H1 (cell line): ENCODE measurements around the gene HOXC13. TPM values are rescaled to one million over a fixed set of nuclear protein-coding genes. Genes with fewer than 3 reads are reported as not detected.

Source experiments
- CTCF ChIA-PET: fragments of 300-600 bp; sonication (Branson Sonifier 250); formaldehyde crosslinking; loops from one replicate; lab custom pipeline; 2021; ENCODE audit not compliant: partially characterized antibody; lab: Charles Lee
- POLR2A ChIA-PET: fragments of 300-600 bp; sonication (Branson Sonifier 250); formaldehyde crosslinking; loops from one replicate; lab custom pipeline; 2021; ENCODE audit warnings: inconsistent platforms; ENCODE audit not compliant: partially characterized antibody; lab: Charles Lee
- DNase-seq, 2 experiments: peaks; one replicate each; pipeline versions ENCODE4 v3.0.0 to v3.0.0-alpha.2; 2010 to 2022; ENCODE audit warnings: low spot score in 2 of 2, low read depth in 1 of 2, mixed read lengths in 1 of 2
- FAIRE-seq: peaks from 2 replicates; lab custom pipeline; 2011; peaks lifted over from hg19 to GRCh38; lab: Jason Lieb, UNC
- H2AFZ ChIP-seq: 2 replicates; pipeline ENCODE4 v1.8.1; 2012; ENCODE audit warnings: low read length, inconsistent platforms
- H2AK5ac ChIP-seq: 2 replicates; pipeline ENCODE4 v1.6.1; 2013; ENCODE audit warnings: low read depth, low read length
- H2BK120ac ChIP-seq: replicated peaks from 2 replicates; pipeline ENCODE3; 2013; ENCODE audit warnings: low read depth, low read length, inconsistent platforms
- H2BK12ac ChIP-seq: 2 replicates; pipeline ENCODE4 v1.6.1; 2013; ENCODE audit warnings: low read depth, low read length
- H2BK15ac ChIP-seq: 2 replicates; pipeline ENCODE4 v1.6.1; 2013; ENCODE audit warnings: low read length
- H2BK20ac ChIP-seq: 2 replicates; pipeline ENCODE4 v1.6.1; 2013; ENCODE audit warnings: low read length
- H2BK5ac ChIP-seq: 2 replicates; pipeline ENCODE4 v1.6.1; 2013; ENCODE audit warnings: low read depth, low read length
- H3K14ac ChIP-seq: 2 replicates; pipeline ENCODE4 v1.6.1; 2013; ENCODE audit warnings: inconsistent platforms; ENCODE audit not compliant: insufficient read length
- H3K18ac ChIP-seq: 2 replicates; pipeline ENCODE4 v1.6.1; 2013; ENCODE audit warnings: low read length; ENCODE audit errors: extremely low read depth
- H3K23ac ChIP-seq: 2 replicates; pipeline ENCODE4 v1.6.1; 2013; ENCODE audit warnings: inconsistent platforms; ENCODE audit not compliant: insufficient read length
- H3K23me2 ChIP-seq: 2 replicates; pipeline ENCODE4 v1.6.1; 2013; ENCODE audit warnings: low read depth, low read length
- H3K27ac ChIP-seq: 2 replicates; pipeline ENCODE4 v1.6.1; 2011; ENCODE audit warnings: low read depth, low read length, inconsistent platforms
- H3K27me3 ChIP-seq, 4 experiments: replicated peaks in 1 of 4; 1 replicate in 1 of 4; 2 replicates in 3 of 4; pipeline versions ENCODE4 v1.6.1 to v1.8.1; 2011 to 2013; ENCODE audit warnings: low read length in 3 of 4, mild to moderate bottlenecking in 3 of 4, inconsistent platforms in 2 of 4, mixed read lengths in 2 of 4, moderate library complexity in 1 of 4; ENCODE audit not compliant: control insufficient read depth in 3 of 4, insufficient read depth in 3 of 4; ENCODE audit errors: extremely low read depth in 1 of 4
- H3K36me3 ChIP-seq, 4 experiments: 2 replicates each; pipeline versions ENCODE4 v1.6.1 to v1.8.1; 2011 to 2013; ENCODE audit warnings: mild to moderate bottlenecking in 4 of 4, low read length in 3 of 4, moderate library complexity in 2 of 4, control low read depth in 1 of 4, inconsistent platforms in 1 of 4; ENCODE audit not compliant: insufficient read depth in 4 of 4, control insufficient read depth in 2 of 4
- H3K4ac ChIP-seq: replicated peaks from 2 replicates; pipeline ENCODE3; 2013; ENCODE audit warnings: low read length, low read depth, mixed read lengths, inconsistent platforms; ENCODE audit not compliant: insufficient read length
- H3K4me1 ChIP-seq, 4 experiments: replicated peaks in 1 of 4; 1 replicate in 1 of 4; 2 replicates in 3 of 4; pipeline versions ENCODE4 v1.6.1 to v1.8.1; 2011 to 2013; ENCODE audit warnings: low read length in 3 of 4, inconsistent platforms in 2 of 4, mixed read lengths in 1 of 4; ENCODE audit not compliant: insufficient read depth in 4 of 4, control insufficient read depth in 3 of 4
- H3K4me2 ChIP-seq, 2 experiments: 2 replicates each; pipeline versions ENCODE4 v1.6.1 to v1.8.1; 2011 to 2013; ENCODE audit warnings: low read depth in 2 of 2, low read length in 2 of 2, control low read depth in 1 of 2, inconsistent platforms in 1 of 2, mild to moderate bottlenecking in 1 of 2; ENCODE audit not compliant: insufficient read depth in 1 of 2
- H3K4me3 ChIP-seq, 4 experiments: fragments of 200-600, 300-600 bp in 1 of 4; sonication (generic), shearing (Covaris generic), sonication (Bioruptor Twin) in 1 of 4; 2 replicates each; pipeline versions ENCODE4 v1.5.1 to v1.8.1; 2011 to 2016; ENCODE audit warnings: low read length in 4 of 4, low read depth in 3 of 4, control low read depth in 2 of 4, inconsistent platforms in 2 of 4, mild to moderate bottlenecking in 2 of 4, mixed read lengths in 1 of 4, moderate library complexity in 1 of 4; ENCODE audit not compliant: insufficient read depth in 2 of 4; ENCODE audit errors: extremely low read depth in 1 of 4
- H3K56ac ChIP-seq: replicated peaks from 2 replicates; pipeline ENCODE3; 2013; ENCODE audit warnings: low read depth, mild to moderate bottlenecking, mixed read lengths, low read length, inconsistent platforms; ENCODE audit not compliant: insufficient read length
- H3K79me1 ChIP-seq: 2 replicates; pipeline ENCODE4 v1.6.1; 2013; ENCODE audit warnings: low read depth, low read length, control low read depth
- H3K79me2 ChIP-seq, 2 experiments: 2 replicates each; pipeline versions ENCODE4 v1.6.1 to v1.8.1; 2012 to 2013; ENCODE audit warnings: low read length in 2 of 2, mild to moderate bottlenecking in 2 of 2, inconsistent platforms in 1 of 2; ENCODE audit not compliant: insufficient read depth in 2 of 2, control insufficient read depth in 1 of 2
- H3K9ac ChIP-seq, 4 experiments: replicated peaks in 1 of 4; 1 replicate in 1 of 4; 2 replicates in 3 of 4; pipeline versions ENCODE4 v1.6.1 to v1.8.1; 2011 to 2013; ENCODE audit warnings: low read depth in 3 of 4, low read length in 3 of 4, control low read depth in 2 of 4, mild to moderate bottlenecking in 2 of 4, moderate library complexity in 2 of 4, inconsistent platforms in 1 of 4; ENCODE audit errors: extremely low read depth in 1 of 4
- H3K9me3 ChIP-seq, 2 experiments: 2 replicates each; pipeline versions ENCODE4 v1.6.1 to v1.8.1; 2012 to 2013; ENCODE audit warnings: mild to moderate bottlenecking in 2 of 2, moderate library complexity in 2 of 2, control low read depth in 1 of 2, inconsistent platforms in 1 of 2, low read depth in 1 of 2, low read length in 1 of 2, mixed read lengths in 1 of 2; ENCODE audit not compliant: insufficient read depth in 2 of 2
- H4K20me1 ChIP-seq, 2 experiments: replicated peaks in 1 of 2; 2 replicates each; pipeline versions ENCODE3 to v1.8.1; 2011 to 2013; ENCODE audit warnings: inconsistent platforms in 2 of 2, low read length in 2 of 2, mild to moderate bottlenecking in 1 of 2; ENCODE audit not compliant: insufficient read depth in 2 of 2, control insufficient read depth in 1 of 2
- H4K5ac ChIP-seq: 2 replicates; pipeline ENCODE4 v1.6.1; 2013; ENCODE audit warnings: low read length, low read depth, mixed read lengths, inconsistent platforms; ENCODE audit not compliant: insufficient read length
- H4K8ac ChIP-seq: 2 replicates; pipeline ENCODE4 v1.8.0; 2013; ENCODE audit warnings: mild to moderate bottlenecking, moderate library complexity, low read length, inconsistent platforms; ENCODE audit not compliant: insufficient read depth; ENCODE audit errors: extremely low read depth
- H4K91ac ChIP-seq: replicated peaks from 2 replicates; pipeline ENCODE3; 2013; ENCODE audit warnings: low read length, mixed read lengths, inconsistent platforms; ENCODE audit not compliant: insufficient read length
- CBX5 ChIP-seq: fragments of 300-800, 300-1000 bp; sonication (generic); IDR thresholded peaks from 2 replicates; pipeline ENCODE4 v1.7.1; 2016; ENCODE audit warnings: antibody characterized with exemption, low read length, low read depth
- FOSL1 ChIP-seq: IDR thresholded peaks from 2 replicates; pipeline ENCODE4 v1.6.1; 2011; ENCODE audit warnings: mild to moderate bottlenecking, low read depth, low read length, moderate library complexity; ENCODE audit not compliant: insufficient read depth
- RNF2 ChIP-seq: fragments of 200-900, 300-1000 bp; sonication (generic); IDR thresholded peaks from 2 replicates; pipeline ENCODE4 v1.7.1; 2016; ENCODE audit warnings: borderline replicate concordance, low read depth, mild to moderate bottlenecking, antibody characterized with exemption, low read length; ENCODE audit not compliant: poor library complexity, severe bottlenecking; ENCODE audit errors: missing control alignments
- SP1 ChIP-seq: IDR thresholded peaks from 2 replicates; pipeline ENCODE4 v1.6.1; 2011; ENCODE audit warnings: low read depth, low read length
- SP4 ChIP-seq: IDR thresholded peaks from 2 replicates; pipeline ENCODE4 v1.6.1; 2012; ENCODE audit warnings: low read length, inconsistent platforms
- polyA plus RNA-seq, 7 experiments: library from polyadenylated mRNA; depleted of rRNA in 3 of 7; stranded (reverse) in 5 of 7; unstranded in 2 of 7; fragments of >200 nt in 5 of 7; fragments of 200-250 nt in 2 of 7; gene quantifications; 1 replicate in 5 of 7; 2 replicates in 1 of 7; 4 replicates in 1 of 7; pipeline versions ENCODE4 v1.2.1 to v1.2.3, GENCODE V29; 2011 to 2013; ENCODE audit warnings: missing spikeins in 2 of 7, mixed read lengths in 2 of 7
- total RNA-seq: library from RNA; stranded (reverse); fragmentation: NEBNext Ultra II Directional; extraction: Animal tissue kit (Norgen Biotek cat#: 25700); gene quantifications from 2 replicates; pipeline ENCODE4 v1.2.1, GENCODE V29; 2021
- TF ChIP-seq, protein P1 (sequence below): IDR thresholded peaks from 2 replicates; pipeline ENCODE4 v1.6.1; 2012; ENCODE audit warnings: low read length, inconsistent platforms

The HOXC13 gene
- total and polyA plus RNA-seq, 2 of the 8 experiments (the other 6 are each of a cell fraction or from before 2014, with no cell fraction given) = 0.02 TPM; not detected in 1

- Histone ChIP-seq H2BK5ac (no peak overlapping the region), H3K27me3 (peaks cover 97 to 100% (median 99%) of the 10 kb centered on the region in 4 experiments), H4K5ac (no peak overlapping the region), H2AK5ac (no peak overlapping the region), H2BK120ac (no peak overlapping the region), H3K4ac (no peak overlapping the region), H3K79me2 (no peaks in the 10 kb centered on the region), H3K79me1 (no peaks in the 10 kb centered on the region), H3K18ac (no peak overlapping the region), H2BK12ac (no peak overlapping the region), H2AFZ (no peak overlapping the region), H3K23me2 (no peaks in the 10 kb centered on the region), H4K91ac (no peak overlapping the region), H3K4me3 (no peak overlapping the region), H3K9me3 (no peaks in the 10 kb centered on the region; a peak in 1 of 4 replicates), H3K27ac (no peak overlapping the region), H3K14ac (no peak overlapping the region), H3K4me1 (peaks cover 0 to 16% (median 3%) of the 10 kb centered on the region in 4 experiments; a peak in 6 of 7 replicates), H3K56ac (no peak overlapping the region), H3K23ac (no peak overlapping the region), H3K36me3 (peaks cover 0 to 3% (median 0%) of the 10 kb centered on the region in 4 experiments; a peak in 1 of 8 replicates), H3K4me2 (no peak overlapping the region), H2BK20ac (no peak overlapping the region), H2BK15ac (no peak overlapping the region), H4K20me1 (peaks cover 32 to 37% of the 10 kb centered on the region in 2 experiments), H4K8ac (no peak overlapping the region), H3K9ac (no peak overlapping the region)
- DNase-seq = no peak
- TF ChIP-seq FOSL1 = no peak
- TF ChIP-seq RNF2 = no peak
- no peak for TF ChIP-seq CBX5
- TF ChIP-seq, protein P1, sequence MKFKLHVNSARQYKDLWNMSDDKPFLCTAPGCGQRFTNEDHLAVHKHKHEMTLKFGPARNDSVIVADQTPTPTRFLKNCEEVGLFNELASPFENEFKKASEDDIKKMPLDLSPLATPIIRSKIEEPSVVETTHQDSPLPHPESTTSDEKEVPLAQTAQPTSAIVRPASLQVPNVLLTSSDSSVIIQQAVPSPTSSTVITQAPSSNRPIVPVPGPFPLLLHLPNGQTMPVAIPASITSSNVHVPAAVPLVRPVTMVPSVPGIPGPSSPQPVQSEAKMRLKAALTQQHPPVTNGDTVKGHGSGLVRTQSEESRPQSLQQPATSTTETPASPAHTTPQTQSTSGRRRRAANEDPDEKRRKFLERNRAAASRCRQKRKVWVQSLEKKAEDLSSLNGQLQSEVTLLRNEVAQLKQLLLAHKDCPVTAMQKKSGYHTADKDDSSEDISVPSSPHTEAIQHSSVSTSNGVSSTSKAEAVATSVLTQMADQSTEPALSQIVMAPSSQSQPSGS = no peak
- no peak for TF ChIP-seq SP4
- TF ChIP-seq SP1 = no peak
- POLR2A ChIA-PET = no interaction called here
- CTCF ChIA-PET = interaction anchor here (0.8 to 1.6 kb wide), 2 partner anchors 156 to 179 kb away, joined by 3 to 4 read pairs; no protein-coding TSS in a partner anchor
- FAIRE-seq = no peak
Measured at GRCh38 chr12:53947743-53948142, 9.1 kb downstream of the HOXC13 start.
